Peyer's patch (tissue), 4 donors: Measurements from ENCODE around the gene PLEKHG2.

Experiments
- CTCF ChIP-seq, 6 experiments: fragments of 450-650 bp in 4 of 6; fragments of 200-600 bp in 2 of 6; sonication (generic) in 1 of 6; IDR thresholded peaks; one replicate each; pipeline ENCODE4 v1.5.1; 2017 to 2019; ENCODE audit warnings: antibody characterized with exemption in 6 of 6, mild to moderate bottlenecking in 3 of 6, moderate library complexity in 1 of 6
- POLR2A ChIP-seq, 2 donors: fragments of 450-650 bp; IDR thresholded peaks; one replicate each; pipeline ENCODE4 v1.5.1; 2017; ENCODE audit warnings: antibody characterized with exemption in 2 of 2, mild to moderate bottlenecking in 2 of 2, moderate library complexity in 2 of 2

- TF ChIP-seq CTCF (IDR thresholded peaks at IDR 0.05) (no peak), POLR2A (IDR thresholded peaks at IDR 0.05) (no peak)
These were observed 7.1 kb upstream of the PLEKHG2 start for GRCh38 chr19:39405261-39405957.
